C4-2B (cell line): Measurements from ENCODE around the gene ASNSD1.

ENCODE experiments used
- ZFX ChIP-seq: fragments of 450-650 bp; IDR thresholded peaks from 2 replicates; pipeline ENCODE4 v1.6.1; 2017
- TF ChIP-seq, protein P1 (sequence below): fragments of 450-650 bp; conservative IDR thresholded peaks from 2 replicates; pipeline ENCODE4 v1.5.1; 2017; ENCODE audit warnings: mild to moderate bottlenecking

DNA sequence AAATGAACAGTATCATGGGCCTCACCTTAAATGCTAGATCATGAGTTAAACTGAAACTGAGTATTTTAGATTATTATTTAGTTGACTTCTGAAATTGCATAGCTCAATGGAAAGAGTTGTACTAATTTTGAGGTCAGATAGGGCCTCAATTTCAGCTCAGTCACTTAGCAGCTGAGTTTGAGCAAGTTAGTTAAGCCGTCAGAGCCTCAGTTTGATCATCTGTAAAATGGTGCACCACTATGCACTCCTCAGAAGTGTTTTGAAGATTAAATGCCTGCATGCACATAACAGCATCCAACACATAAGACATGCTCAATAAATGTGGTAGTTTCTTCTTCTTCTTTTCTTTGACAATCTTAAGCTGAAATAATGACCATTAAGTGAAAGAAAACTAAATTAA, 38.2 kb upstream of the ASNSD1 start:
- TF ChIP-seq, protein P1, sequence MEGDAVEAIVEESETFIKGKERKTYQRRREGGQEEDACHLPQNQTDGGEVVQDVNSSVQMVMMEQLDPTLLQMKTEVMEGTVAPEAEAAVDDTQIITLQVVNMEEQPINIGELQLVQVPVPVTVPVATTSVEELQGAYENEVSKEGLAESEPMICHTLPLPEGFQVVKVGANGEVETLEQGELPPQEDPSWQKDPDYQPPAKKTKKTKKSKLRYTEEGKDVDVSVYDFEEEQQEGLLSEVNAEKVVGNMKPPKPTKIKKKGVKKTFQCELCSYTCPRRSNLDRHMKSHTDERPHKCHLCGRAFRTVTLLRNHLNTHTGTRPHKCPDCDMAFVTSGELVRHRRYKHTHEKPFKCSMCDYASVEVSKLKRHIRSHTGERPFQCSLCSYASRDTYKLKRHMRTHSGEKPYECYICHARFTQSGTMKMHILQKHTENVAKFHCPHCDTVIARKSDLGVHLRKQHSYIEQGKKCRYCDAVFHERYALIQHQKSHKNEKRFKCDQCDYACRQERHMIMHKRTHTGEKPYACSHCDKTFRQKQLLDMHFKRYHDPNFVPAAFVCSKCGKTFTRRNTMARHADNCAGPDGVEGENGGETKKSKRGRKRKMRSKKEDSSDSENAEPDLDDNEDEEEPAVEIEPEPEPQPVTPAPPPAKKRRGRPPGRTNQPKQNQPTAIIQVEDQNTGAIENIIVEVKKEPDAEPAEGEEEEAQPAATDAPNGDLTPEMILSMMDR, result no peak
- TF ChIP-seq ZFX, result no peak
